Fibroblast of skin of back (primary cell): Measurements from ENCODE around the gene YBX2.
A peak's percentile ranks its signal among the peaks of the same experiment; 100 is the strongest.
"Not testable (repeated sequence)": the region's sequence is repeated elsewhere in the genome, so short reads cannot be mapped to it uniquely, and the experiment has no call there.

Source experiments
- DNase-seq: peaks from one replicate; pipeline ENCODE4 v3.0.0-alpha.2; 2013

YBX2 gene

GRCh38 chr17:7262192-7262934 is 32.1 kb downstream of the YBX2 start, which contains the start of gene CLDN7:
CLDN7 (minus strand) TSS chr17:7262478; CDS start chr17:7262043, 435 bp downstream.
- no peak for DNase-seq

GRCh38 chr17:7261379-7262191 is 32.9 kb downstream of the YBX2 start:
- DNase-seq, result no peak

GRCh38 chr17:7260651-7261378 is 33.6 kb downstream of the YBX2 start:
- DNase-seq, result no peak

GRCh38 chr17:7260151-7260550 is 34.3 kb downstream of the YBX2 start:
- no peak for DNase-seq

- DNase-seq, result no peak
Observed at GRCh38 chr17:7259555-7259889, 34.9 kb downstream of the YBX2 start.

GRCh38 chr17:7258731-7259554 is 35.5 kb downstream of the YBX2 start:
- no peak for DNase-seq

- DNase-seq, result no peak
Observed at GRCh38 chr17:7256766-7257456, 37.5 kb downstream of the YBX2 start.

GRCh38 chr17:7254511-7254910 is 39.9 kb downstream of the YBX2 start:
- DNase-seq, result no peak

GRCh38 chr17:7253082-7253481 is 41.4 kb downstream of the YBX2 start:
- DNase-seq, result no peak

- DNase-seq, result peak; percentile 97
Observed at GRCh38 chr17:7252176-7253043, 42.0 kb downstream of the YBX2 start, which contains the start of gene ELP5. ELP5 (plus strand) TSS chr17:7252215; CDS start chr17:7252551, 336 bp downstream.

- DNase-seq, result peak; percentile 100
Observed at GRCh38 chr17:7251661-7252175, 42.7 kb downstream of the YBX2 start, which contains the start of gene CTDNEP1. CTDNEP1 (minus strand) TSS chr17:7251734; CDS start chr17:7251296, 438 bp downstream.

GRCh38 chr17:7250695-7251627 is 43.5 kb downstream of the YBX2 start:
- no peak for DNase-seq

- DNase-seq, result no peak
Observed at GRCh38 chr17:7249830-7250229, 44.6 kb downstream of the YBX2 start.

GRCh38 chr17:7249214-7249613 is 45.2 kb downstream of the YBX2 start:
- no peak for DNase-seq

- no peak for DNase-seq
Observed at GRCh38 chr17:7248796-7249195, 45.6 kb downstream of the YBX2 start.

GRCh38 chr17:7246779-7247178 is 47.7 kb downstream of the YBX2 start:
- no peak for DNase-seq

- not testable (repeated sequence) for DNase-seq
Observed at GRCh38 chr17:7243838-7244237, 50.6 kb downstream of the YBX2 start.

- DNase-seq, result no peak
Observed at GRCh38 chr17:7243453-7243729, 51.0 kb downstream of the YBX2 start.
